C4-2B (cell line): ENCODE data around the gene NFATC2.

ENCODE experiments used
- H3K27ac ChIP-seq: fragments of 450-650 bp; 2 replicates; pipeline ENCODE4 v1.5.1; 2017
- CTCF ChIP-seq: fragments of 450-650 bp; conservative IDR thresholded peaks from 2 replicates; pipeline ENCODE4 v1.5.1; 2017; ENCODE audit warnings: mild to moderate bottlenecking
- ZFX ChIP-seq: fragments of 450-650 bp; IDR thresholded peaks from 2 replicates; pipeline ENCODE4 v1.6.1; 2017

Gene NFATC2

GRCh38 chr20:51496964-51497363 lies 45.6 kb downstream of the NFATC2 start:
- no peak overlapping the region for H3K27ac ChIP-seq
- TF ChIP-seq ZFX = no peak
- TF ChIP-seq CTCF = no peak

DNA sequence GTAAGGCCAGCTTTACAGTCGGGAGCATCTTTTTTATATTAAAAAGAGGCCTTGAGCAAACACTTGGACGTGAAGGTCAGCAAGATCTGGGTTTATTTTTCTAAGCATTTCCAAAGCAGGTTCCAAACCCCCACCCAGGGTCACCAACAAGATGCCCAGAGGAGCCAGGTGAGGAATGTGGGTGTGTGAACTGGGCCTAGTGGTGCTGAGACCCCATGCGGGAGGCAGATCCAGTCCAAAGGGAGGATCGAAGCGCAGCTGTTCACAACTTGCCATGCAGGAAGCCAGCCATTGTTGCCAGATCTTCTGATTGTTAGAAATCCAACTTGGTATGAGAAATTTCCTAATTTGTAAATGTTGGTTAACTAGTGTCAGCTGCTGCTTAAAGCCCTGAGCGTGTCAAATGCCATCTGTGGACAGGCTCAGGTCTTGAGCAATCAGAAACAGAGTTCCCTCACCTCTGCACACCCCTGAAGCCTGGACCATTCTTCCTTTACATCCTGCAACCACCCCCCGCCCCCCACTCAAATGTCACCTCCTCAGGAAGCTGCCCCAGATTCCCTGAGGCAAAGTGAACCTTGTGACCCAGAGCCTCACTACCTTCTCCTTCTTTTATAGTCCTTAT lies 46.5 kb downstream of the NFATC2 start:
- TF ChIP-seq CTCF = no peak
- no peak for TF ChIP-seq ZFX
- no peak overlapping the region for H3K27ac ChIP-seq

DNA sequence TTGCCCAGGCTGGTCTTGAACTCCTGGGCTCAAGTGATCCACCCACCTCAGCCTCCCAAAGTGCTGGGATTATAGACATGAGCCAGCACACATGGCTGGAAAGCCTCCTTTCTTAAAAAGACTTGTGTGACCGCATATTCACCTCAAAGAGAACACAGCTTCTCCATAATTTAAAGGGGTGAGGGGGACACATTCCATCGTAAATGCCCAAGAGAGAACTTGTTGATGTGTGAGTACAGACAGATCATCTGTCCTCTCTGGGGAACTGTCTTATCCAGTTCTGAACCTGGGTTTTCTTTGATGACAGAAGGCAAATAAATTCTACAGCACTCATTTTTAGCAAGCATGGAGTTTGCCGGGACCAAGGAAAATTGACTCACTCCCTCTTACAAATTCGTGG lies 47.2 kb downstream of the NFATC2 start:
- TF ChIP-seq CTCF (no peak), ZFX (no peak)
- H3K27ac ChIP-seq = no peak overlapping the region

GRCh38 chr20:51494241-51495110 lies 48.0 kb downstream of the NFATC2 start:
- TF ChIP-seq CTCF (no peak), ZFX (no peak)
- no peak overlapping the region for H3K27ac ChIP-seq

- TF ChIP-seq ZFX = no peak
- no peak for TF ChIP-seq CTCF
- no peak overlapping the region for H3K27ac ChIP-seq
Observed at GRCh38 chr20:51493346-51493791, 49.1 kb downstream of the NFATC2 start.

DNA sequence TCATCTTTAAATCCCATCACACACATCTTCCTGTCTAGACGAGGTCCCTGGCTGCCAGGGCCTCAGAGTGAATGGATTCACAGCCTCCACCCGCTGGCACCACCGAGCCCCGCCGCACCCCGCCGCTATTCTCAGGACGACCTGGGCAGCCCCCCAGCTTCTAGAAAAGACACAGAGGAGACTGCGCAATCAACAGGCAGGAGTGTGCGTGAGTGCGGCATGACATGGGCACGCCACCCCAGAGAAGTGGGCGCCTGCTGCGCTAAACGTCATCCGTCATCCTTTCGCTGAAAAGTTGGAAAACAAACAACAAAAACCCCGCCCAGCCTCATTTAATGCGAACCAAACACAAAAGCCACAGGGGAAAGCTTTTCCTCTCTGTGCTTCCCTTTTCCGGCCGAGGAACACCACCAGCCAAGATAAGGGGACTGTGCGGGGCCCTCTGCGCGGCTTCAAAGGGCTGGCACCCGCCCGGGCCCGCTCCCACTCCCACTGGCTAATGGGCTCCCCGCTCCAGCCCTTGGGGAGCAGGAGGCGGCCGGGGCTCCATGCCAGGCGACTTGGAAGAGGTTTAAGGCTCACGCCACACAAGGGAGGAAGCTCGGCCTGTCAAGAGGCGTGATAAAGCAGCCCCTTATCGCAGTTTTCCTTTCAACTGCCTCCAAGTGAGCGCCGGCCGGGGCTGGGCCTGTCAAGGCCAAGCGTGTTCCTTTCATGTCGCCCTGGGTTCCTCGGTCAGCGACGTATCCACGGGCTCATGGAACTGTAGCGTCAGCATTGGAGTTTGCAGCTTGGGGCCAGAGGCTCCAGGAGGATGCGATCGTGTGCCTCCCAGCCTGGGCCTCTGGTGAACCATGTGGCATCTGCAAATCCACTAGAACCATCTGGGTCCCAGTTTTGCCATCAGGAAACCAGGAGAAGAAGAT lies 50.1 kb downstream of the NFATC2 start:
- TF ChIP-seq ZFX (no peak), CTCF (no peak)
- no peak overlapping the region for H3K27ac ChIP-seq
